ENCODE data around the gene CAMTA1.

Gene CAMTA1

GRCh38 chr1:7511381-7511780, 726.1 kb downstream of the CAMTA1 start:
- no peak for DNase-seq

GRCh38 chr1:7513081-7513480, 727.8 kb downstream of the CAMTA1 start:
- DNase-seq = no peak

- DNase-seq = no peak
These were observed 729.9 kb downstream of the CAMTA1 start for GRCh38 chr1:7515175-7515574.

GRCh38 chr1:7515904-7516303, 730.6 kb downstream of the CAMTA1 start:
- no peak for DNase-seq

GRCh38 chr1:7516341-7516740, 731.1 kb downstream of the CAMTA1 start:
- DNase-seq = no peak

GRCh38 chr1:7516929-7517328, 731.7 kb downstream of the CAMTA1 start:
- no peak for DNase-seq

GRCh38 chr1:7517611-7518330, 732.5 kb downstream of the CAMTA1 start:
- no peak for DNase-seq

- DNase-seq = no peak
These were observed 733.2 kb downstream of the CAMTA1 start for GRCh38 chr1:7518411-7518810.

GRCh38 chr1:7519181-7519860, 734.1 kb downstream of the CAMTA1 start:
- no peak for DNase-seq

GRCh38 chr1:7519861-7520395, 734.7 kb downstream of the CAMTA1 start:
- DNase-seq = no peak

GRCh38 chr1:7520496-7520895, 735.2 kb downstream of the CAMTA1 start:
- no peak for DNase-seq

- DNase-seq = no peak
These were observed 739.4 kb downstream of the CAMTA1 start for GRCh38 chr1:7524341-7525337.

GRCh38 chr1:7525338-7526063, 740.2 kb downstream of the CAMTA1 start:
- no peak for DNase-seq

- no peak for DNase-seq
These were observed 741.1 kb downstream of the CAMTA1 start for GRCh38 chr1:7526196-7526866.

- no peak for DNase-seq
These were observed 741.8 kb downstream of the CAMTA1 start for GRCh38 chr1:7526867-7527732.

- DNase-seq = no peak
These were observed 742.4 kb downstream of the CAMTA1 start for GRCh38 chr1:7527733-7528045.

GRCh38 chr1:7528386-7529198, 743.3 kb downstream of the CAMTA1 start:
- no peak for DNase-seq

GRCh38 chr1:7529917-7530316, 744.7 kb downstream of the CAMTA1 start:
- no peak for DNase-seq

GRCh38 chr1:7531562-7532340, 746.5 kb downstream of the CAMTA1 start:
- no peak for DNase-seq

Data from NCI-H1105 treated with DMSO at 0.1 percent for 48 hours (cell line).